Stimulated activated CD4-positive, alpha-beta T cell treated with anti-CD3 and anti-CD28 coated beads, Interleukin-1b, Interleukin-23, amount 100 ng/mL, for 48 hours (primary cell): ENCODE measurements around the gene NXN.
"Not testable (repeated sequence)": the region's sequence is repeated elsewhere in the genome, so short reads cannot be mapped to it uniquely, and the experiment has no call there.

Source experiments
- DNase-seq: peaks from one replicate; pipeline ENCODE4 v3.0.0-alpha.2; 2020

NXN gene

DNA sequence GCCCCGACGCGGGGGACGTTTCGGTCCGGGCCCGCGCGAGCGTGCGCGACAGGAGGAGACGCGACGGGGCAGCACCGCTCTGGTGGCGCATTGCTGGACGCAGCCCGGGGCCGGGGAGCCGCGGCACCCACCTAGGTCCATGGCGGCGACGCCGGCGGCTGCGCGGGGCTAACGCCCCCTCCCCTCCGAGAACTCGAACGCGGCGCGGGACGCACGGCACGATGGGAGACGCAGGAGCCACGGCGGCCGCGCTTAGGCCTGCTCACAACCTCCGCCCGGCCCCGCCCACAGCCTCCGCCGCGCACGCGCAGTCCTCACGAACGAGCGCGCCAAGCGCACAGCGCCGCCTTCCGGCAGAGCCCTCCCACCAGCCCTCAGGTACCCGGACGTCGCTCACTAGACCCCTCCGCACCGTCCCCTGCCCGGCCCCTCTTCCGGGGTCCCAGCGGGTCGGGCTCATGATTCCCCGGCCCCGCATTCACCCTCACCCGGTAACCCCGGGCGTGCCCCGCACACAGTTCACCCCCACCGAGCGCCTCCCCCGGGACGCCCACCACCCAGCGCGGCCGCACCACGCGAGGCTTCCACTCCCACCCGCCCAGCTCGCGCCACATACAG, 227.5 kb downstream of the NXN start, which contains the start of gene GEMIN4:
GEMIN4 (minus strand) TSS at position 263 of the 618 bp plus-strand sequence; CDS start at position 141, 122 bp downstream.
- DNase-seq: peak; percentile 97

DNA sequence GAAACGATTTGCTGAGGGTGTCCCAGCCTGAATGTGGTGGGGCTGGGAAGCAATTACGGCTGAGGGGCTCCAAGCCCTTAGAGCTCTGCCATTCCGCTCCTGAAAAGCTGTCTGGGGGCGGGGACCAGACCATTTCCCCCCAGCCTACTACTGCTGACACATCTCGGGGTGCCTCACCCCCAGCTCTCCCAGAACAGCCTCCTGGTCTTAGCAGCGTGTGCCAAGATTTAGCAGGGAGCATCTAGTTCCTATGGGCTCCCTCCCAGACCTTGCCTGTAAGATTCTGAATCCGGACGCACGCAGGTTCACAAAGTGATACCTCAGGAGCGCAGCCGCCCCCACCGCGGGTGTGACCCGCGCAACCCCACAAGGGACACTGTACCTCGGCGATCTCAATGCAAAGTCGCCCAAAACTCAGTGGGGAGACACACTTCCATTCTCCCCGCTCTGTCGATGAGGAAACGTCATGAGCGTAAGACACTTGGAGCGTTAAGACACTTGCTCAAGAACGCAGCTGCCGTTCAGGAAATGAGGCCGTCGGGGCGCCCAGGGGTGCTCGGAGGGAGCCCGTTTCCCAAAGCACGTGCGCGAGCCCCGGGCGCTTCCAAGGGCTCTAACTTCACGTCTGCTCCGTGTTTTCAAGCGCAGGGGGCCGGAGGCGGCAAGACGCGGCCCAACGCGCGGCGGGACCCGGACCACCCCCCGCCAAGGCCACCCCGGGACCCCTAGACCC, 228.1 kb downstream of the NXN start:
- peak; percentile 53 for DNase-seq

DNA sequence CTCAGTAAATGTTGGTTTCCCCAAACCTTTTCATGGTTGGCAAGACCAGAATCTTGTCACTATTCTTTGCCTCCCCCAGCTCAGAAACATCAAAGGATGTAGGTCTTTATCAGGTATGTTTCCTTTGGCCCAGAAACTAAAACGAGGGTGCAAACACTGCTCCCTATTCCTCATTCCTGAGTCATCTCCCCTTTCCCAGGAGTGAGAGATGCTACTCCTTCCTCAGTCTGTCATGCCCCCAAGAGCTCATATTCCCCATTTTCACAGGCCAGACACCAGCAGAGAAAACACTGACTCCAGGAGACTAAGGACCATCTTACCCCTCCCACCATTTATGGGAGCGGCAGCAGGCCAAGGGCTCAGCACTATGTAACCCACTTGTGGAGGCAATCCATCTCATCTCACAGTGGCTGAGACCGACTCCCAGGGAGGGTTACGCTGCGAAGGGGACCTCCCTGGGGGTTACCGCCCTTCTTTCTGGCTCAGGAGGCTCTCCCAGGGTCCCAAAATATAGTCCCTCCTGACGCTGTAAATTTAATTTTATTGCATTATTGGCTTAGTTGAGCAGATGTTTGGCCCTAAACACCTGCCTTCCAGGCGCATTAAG, 229.0 kb downstream of the NXN start:
- DNase-seq: no peak

DNA sequence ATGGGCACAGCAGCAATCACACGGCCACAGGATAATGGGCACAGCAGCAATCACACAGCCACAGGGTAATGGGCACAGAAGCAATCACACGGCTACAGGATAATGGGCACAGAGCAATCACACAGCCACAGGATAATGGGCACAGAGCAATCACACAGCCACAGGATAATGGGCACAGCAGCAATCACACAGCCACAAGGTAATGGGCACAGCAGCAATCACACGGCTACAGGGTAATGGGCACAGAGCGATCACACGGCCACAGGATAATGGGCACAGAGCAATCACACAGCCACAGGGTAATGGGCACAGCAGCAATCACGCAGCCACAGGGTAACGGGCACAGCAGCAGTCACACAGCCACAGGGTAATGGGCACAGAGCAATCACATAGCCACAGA, 230.2 kb downstream of the NXN start:
- DNase-seq: not testable (repeated sequence)
